AG10803 (cell line): ENCODE measurements around the gene MROH7.

Experiments used
- DNase-seq: peaks from one replicate; pipeline ENCODE4 v3.0.0; 2010; ENCODE audit warnings: low read depth
- H3K4me3 ChIP-seq: 2 replicates; pipeline ENCODE4 v1.5.1; 2011; ENCODE audit warnings: mild to moderate bottlenecking, low read length, control low read depth
- CTCF ChIP-seq: conservative IDR thresholded peaks from 2 replicates; pipeline ENCODE4 v1.5.1; 2011; ENCODE audit warnings: mild to moderate bottlenecking, low read length, control low read depth, inconsistent platforms

MROH7 gene

GRCh38 chr1:54645806-54646676 lies 4.5 kb downstream of the MROH7 start:
- DNase-seq = no peak
- TF ChIP-seq CTCF = no peak
- no peak overlapping the region for H3K4me3 ChIP-seq

- TF ChIP-seq CTCF = no peak
- DNase-seq = no peak
- H3K4me3 ChIP-seq = no peak overlapping the region
Observed at GRCh38 chr1:54649130-54649898, 7.7 kb downstream of the MROH7 start.

- DNase-seq = no peak
- TF ChIP-seq CTCF = no peak
- H3K4me3 ChIP-seq = no peak overlapping the region
Observed at GRCh38 chr1:54649921-54650320, 8.3 kb downstream of the MROH7 start.

- H3K4me3 ChIP-seq = no peak overlapping the region
- no peak for TF ChIP-seq CTCF
- DNase-seq = no peak
Observed at GRCh38 chr1:54650417-54650816, 8.8 kb downstream of the MROH7 start.

GRCh38 chr1:54651608-54652007 lies 10.0 kb downstream of the MROH7 start:
- H3K4me3 ChIP-seq = no peak overlapping the region
- no peak for DNase-seq
- no peak for TF ChIP-seq CTCF

- TF ChIP-seq CTCF = no peak
- DNase-seq = no peak
- no peak overlapping the region for H3K4me3 ChIP-seq
Observed at GRCh38 chr1:54652168-54652567, 10.6 kb downstream of the MROH7 start.
